GM21529 (cell line): ENCODE data around the gene ORC4.

Source experiments
- ATAC-seq: cut with Tn5 transposase; IDR thresholded peaks from one replicate; pipeline ENCODE4 v1.9.1; 2021; ENCODE audit not compliant: unreplicated experiment

The ORC4 gene

DNA sequence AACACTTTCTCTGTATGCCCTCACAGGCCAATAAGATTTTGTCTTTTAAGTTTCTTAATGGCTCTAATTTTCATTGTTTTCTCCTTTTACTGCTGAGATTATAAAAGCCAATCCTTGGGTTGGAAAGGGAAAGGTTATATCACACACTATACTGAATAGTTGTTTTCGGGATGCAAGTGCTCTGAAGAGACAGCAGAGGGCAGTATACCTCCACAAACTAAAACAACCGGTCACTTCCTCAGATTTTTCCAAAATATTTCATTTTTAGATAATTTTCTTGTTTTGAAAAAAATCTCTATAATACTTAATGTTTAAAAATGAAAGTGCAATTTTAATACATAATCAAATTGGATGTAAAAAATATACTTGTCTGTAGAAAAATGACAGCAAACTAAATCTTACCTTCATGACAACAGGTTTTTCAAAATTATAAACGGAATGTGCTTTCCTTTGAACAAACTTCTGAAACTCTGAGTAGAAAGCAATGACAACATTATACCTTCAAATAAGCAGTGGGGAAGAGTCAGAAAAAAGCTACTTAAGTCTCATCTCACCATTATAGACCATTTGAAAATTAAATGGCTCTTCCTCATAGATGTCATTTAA is 82.7 kb downstream of the ORC4 start:
- ATAC-seq: peak; percentile 69

DNA sequence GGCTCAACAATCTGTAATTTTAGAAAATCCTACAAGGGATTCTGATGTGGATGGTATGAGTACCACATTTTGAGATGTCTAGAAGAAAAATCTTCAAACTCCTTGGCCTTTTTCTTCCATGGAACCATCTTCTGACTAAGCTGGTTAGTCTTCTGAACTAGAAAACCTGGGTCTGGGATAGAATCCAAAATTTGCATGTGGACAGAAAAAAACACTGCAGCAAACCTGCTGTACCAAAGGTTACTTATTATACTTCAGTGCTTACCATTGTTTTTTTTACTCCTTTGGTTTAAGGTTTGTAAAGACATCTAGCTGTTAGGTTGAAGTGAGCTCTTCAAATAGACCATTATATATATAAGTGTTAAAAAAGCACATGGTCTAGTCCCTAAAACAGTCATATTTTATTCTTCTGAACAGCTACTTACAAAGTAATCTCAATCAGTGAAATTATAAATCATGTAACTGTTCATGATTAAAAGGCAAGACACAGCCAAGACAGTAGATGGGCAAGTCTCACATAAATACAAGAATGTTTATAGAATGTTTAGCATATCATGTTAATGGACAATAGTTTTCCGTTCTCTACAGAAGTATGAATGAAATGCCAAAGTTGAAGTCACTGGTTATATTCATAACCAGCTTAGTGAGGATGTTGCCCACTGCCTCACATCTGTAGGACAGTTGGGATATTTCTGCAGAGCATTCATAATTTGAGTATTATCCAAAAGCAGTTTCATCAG is 85.5 kb downstream of the ORC4 start:
- ATAC-seq: no peak

DNA sequence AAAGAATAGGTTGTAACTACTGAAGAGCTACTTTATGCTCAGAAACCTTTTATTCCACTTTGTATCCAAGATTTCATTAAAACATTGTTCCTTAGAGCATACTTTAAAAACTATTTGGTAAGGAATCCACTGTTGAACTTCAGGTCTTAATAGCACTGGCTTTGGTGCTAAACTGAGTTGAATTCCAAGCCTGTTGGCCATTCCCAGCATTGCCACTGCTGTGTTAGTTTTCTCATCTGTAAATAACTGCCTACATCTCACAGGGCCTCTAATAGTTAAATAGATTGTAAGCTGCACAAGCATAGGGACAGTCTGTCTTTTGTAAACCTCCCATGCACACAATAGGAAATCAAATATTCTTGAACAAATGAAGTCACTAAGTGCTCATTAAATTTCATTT is 86.6 kb downstream of the ORC4 start:
- ATAC-seq: no peak

DNA sequence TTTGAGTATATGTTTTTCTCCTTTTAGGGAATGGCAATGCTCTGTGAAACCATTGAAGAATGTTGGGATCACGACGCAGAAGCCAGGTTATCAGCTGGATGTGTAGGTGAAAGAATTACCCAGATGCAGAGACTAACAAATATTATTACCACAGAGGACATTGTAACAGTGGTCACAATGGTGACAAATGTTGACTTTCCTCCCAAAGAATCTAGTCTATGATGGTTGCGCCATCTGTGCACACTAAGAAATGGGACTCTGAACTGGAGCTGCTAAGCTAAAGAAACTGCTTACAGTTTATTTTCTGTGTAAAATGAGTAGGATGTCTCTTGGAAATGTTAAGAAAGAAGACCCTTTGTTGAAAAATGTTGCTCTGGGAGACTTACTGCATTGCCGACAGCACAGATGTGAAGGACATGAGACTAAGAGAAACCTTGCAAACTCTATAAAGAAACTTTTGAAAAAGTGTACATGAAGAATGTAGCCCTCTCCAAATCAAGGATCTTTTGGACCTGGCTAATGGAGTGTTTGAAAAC is 93.4 kb downstream of the ORC4 start:
- ATAC-seq: no peak

DNA sequence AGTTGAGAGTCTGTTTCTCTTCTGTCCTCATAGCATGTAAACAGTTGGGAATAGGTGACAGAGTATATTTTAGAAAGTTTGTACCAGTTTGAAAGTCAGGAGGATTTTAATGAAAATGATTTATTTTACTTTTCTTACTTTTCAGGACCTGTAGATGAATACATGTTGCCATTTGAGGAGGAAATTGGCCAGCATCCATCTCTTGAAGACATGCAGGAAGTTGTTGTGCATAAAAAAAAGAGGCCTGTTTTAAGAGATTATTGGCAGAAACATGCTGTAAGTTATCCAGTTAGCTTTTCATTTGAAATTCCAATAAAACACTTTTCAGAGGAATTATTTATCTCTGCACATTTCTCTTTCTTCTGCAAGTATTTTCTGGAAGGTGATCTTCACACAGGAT is 94.7 kb downstream of the ORC4 start:
- no peak for ATAC-seq

DNA sequence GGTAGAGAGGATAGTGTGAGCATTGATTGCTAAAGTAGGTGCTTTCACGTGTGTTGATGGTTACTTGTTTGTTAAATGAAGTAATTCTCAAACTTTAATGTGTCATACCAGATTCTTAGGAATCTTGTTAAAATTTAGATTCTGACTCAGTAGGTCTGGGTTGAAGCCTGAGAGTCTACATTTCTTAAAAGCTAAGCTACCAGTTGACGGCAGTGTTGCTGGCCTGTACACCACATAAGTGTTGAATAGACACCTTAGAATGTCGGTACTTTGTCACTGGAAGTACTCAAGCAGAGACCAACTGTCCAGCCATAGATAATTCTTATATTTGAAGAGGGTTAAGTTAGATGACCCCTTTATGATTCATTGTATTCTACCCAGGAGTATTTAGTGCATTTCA is 95.9 kb downstream of the ORC4 start:
- ATAC-seq: no peak

DNA sequence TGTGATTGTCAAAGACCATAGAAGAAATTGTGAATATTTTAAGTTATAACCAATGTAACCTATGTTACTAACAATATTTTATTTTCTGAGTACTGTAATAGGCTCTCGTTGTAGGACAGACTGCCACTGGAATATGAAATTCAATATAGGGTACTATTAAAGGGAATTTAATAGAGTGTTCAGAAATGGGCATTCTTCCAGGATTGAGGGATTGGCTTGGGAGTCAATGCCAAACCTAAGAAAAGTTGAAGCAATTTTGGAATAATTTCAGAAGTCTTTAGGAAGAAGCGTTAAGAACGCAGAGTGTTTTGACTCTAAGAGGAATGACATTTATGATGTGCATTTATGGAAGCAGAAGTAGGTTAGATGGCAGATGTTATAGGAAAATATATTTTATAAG is 96.7 kb downstream of the ORC4 start:
- ATAC-seq: no peak

DNA sequence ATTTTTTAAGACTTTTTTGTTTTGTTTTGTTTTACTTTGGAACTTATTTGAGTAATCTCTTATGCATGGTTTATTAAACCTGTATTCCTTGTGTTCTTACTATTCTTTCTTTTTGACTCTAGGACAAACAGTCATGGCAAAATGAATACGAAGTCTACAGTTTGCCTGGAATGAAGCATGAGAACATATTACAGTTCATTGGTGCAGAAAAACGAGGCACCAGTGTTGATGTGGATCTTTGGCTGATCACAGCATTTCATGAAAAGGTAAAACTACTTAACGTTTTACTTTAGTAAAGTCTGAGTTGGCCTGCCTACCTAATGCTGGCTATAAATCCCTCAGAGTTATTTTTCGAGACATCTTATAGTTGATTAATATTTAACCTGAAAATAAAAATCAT is 103.4 kb downstream of the ORC4 start:
- no peak for ATAC-seq

DNA sequence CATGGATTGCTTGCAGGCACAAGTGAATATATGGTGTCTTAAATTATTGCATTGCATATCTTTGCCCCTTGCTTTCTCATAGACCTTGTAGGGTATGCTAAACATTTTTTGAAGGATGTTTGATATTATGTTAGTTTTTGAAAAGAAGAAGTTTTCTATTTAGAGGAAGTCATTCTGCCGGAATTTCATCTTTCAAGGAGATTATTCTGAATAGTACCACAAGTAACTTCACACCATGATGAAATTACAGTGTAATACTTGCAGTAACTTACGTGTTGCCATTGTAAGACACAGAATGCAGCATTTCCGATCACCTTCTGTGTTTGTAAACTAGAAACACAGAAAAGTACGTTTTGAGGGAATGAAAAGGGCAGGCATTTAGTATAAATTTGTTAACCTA is 103.8 kb downstream of the ORC4 start:
- ATAC-seq: no peak

DNA sequence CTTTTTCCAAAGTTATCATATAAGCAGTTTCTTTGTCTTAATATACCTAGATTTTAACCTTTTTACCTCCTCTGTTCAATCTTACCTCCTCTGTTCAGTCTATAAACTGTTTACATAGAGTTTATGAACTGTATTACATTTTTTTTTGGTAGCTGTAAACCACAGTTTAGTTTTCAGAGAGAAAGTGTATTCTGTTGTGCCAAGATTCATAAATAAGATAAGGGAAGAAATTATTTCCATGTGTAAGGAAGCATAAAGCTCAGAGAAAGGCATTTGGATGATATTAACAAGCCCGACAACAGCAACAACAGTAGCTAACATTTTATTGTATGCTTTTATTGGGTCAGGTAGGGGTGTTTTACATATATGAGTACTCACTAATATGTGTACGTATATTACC is 104.5 kb downstream of the ORC4 start:
- ATAC-seq: no peak

DNA sequence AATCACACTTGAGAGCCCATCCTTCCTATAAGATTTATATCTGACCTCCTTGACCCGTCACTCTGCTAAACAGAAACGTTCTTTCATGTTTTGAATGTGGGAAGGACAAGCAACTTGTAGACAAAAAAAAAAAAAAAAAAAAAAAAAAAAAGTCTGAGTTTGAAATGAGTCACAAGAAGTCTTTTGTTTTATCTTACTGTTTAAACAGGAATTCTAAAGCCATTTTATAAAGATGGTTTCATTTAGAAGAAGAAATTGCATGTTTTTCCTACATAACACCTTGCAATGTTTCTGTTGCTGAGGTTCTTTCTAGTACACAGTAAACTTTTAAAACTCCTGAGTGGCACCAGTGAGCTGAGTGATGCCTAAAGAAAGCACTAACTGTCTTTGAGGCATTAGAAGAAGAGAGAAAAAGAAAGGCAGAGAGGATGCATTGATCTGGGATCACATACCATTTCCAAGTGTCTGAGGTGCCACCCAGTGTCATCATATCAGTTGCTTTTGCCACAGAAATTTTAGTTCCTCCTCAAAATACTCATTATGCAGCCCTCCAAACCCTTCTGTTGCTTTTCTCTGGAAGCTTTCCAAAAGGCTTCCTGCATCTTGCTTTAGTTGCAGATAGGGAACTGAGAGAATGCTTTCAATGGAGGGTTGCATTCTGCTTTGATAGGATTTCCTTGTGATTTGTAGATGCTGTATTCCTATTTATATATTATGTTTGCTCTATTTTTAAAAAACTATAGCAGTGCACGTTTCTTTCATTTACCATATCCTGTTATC is 106.6 kb downstream of the ORC4 start:
- ATAC-seq: no peak

DNA sequence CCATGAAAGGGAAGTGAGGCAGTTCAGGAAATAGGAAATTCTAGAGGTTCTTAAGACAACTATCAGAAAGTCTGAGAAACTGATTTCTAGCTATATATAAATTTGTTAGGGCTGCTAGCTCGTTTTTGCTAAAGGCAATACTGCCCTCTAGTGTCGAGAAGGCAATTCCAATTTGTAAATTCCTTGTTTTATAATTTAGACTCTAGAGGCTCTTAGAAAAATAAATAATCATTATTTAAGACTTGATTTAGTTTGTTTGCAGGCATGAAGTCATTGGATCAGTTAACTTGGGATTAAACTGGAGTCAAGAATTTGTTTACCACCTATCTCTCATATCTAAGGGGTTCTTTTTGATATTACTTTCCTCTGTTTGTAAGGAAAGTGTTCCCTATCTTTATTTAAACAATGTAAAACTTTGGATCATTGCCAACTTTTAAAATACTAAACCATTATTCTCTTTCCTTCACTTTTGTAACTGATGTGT is 109.5 kb downstream of the ORC4 start:
- ATAC-seq: no peak

DNA sequence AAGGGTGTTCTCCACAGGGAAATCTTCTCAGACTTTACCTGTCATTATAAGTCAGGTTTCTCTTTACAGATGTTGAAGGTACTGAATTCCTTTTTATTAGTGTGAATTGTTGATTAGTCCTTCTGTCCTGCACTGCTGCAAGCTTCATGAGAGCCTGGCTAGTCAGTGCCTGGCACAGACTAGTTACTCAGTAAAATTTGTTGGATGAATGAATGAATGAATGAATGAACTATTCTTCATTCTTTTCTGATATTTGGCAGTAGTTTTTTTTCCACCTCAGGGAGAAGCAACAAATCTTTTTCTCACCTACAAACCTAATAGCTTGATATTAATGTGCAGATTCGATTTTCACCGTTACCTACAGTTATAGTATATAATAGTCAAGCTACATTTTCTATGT is 111.4 kb downstream of the ORC4 start:
- no peak for ATAC-seq

DNA sequence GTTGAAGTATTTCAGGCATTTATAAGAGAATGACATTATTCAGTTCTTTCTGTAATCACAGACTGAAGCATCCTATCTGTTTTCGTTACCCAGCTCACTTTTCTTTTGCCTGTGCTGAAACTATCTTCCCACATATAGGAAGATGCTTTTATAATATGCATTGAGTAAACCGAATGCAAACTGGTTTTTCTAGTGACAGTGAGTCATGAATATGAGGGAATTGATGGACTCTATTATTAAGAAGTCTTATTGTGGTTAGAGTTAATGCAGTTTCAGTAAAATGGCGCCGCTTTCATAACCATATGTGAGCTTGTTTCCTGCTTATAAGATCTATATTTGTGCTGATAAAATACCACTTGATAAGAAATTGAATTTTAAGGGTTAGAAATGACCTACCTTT is 116.5 kb downstream of the ORC4 start:
- ATAC-seq: no peak

DNA sequence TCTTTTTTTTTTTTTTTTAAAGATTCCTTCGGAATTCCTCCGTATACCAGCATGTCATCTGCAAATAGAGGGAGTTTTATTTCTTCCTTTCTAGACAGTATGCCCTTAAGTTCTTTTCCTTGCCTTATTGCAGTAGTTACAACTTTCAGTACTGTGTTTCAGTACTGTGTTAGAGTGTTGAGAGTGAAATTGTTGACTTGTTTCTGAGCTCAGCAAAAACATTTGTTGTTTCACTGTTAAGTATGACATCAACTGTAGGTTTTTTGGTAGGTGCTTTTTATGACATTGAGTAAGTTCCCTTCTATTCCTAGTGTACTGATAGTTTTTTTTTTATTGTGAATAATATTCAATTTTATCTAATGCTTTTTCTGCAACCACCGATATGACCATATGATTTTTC is 131.9 kb downstream of the ORC4 start:
- ATAC-seq: peak; percentile 94

DNA sequence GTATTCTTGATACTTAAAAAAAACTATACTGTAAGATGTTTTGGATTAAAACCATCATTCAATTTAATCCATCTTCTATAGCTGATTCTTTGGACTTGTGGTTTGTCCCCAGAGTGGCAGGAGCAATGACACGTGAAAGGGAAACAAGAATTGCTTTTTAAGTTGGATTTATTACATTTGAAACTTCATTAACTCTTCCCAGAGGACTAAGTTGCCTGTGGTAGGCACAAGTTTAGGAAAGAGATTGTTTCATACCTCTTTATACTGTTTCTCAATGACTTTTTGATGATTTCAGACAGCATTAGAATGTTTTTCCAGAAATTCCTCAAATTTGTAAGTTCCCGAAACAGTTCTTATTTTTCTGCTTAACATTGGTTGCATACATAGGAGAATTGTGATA is 134.4 kb downstream of the ORC4 start:
- ATAC-seq: no peak

DNA sequence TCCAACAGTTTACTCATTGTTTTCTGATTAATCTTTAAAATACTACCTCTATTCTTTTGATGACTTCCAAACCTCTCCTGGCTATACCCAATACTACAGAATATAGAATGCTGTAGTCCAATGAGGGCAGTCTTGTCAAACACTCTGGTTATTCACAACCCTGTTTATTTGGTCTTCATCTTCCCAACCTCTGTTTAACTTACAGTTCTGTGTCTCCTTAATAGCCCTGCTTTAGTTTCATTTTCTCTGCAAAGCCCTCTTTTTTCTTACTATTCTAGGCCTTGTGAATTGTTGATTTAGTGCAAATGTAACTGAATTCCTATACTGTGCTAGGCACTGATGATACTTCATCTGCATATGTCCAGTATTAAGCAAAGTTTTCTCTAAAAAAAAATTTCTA is 135.7 kb downstream of the ORC4 start:
- no peak for ATAC-seq

DNA sequence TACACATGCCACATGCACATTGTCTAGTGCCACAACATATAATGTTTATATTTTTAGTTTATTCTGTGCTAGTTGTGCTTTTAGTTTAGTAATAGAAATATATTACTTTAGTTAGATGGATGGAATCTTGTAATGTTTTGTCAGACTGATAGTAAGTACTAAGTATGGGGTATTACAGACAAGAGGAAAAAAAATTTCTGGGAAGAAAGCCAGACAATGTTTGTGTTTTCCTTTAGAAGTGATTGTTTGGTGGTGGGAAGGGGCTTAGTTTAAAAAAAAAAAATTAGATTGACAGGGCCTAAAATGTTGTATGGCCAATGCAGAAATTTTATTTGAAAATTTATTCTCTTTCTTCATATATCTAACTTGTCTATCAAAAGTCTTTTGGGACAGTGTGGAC is 137.9 kb downstream of the ORC4 start:
- no peak for ATAC-seq
